ENCODE data around the gene MISFA. TPM values are rescaled to one million over a fixed set of nuclear protein-coding genes. Genes with fewer than 3 reads are reported as not detected.

The MISFA gene
- total RNA-seq, 1 experiment from 2014 or later: 4.6 TPM

DNA sequence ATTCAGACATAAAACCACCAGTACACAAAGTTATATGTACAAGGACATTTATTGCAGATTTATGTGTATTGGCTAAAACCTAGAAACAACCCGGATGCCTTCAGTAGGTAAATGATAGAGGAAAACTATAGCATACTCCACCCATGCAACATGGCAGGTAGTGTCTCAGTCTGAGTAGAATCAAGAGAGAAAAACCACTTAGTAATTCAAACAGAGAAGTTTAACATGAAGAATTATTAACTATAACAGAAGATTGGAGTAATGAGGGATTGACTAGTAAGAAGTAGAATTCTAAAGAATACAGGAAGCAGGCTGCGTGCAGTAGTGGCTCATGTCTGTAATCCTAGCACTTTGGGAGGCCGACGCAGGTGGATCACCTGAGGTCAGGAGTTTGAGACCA, 50.8 kb downstream of the MISFA start:
- no peaks in the 10 kb centered on the region for H3K27me3 ChIP-seq (replicated peaks; ENCODE audit: insufficient read depth, low read depth, low read length, poor library complexity)
- no TSS peak for BruUV-seq (replicated peaks)
- no peaks in the 10 kb centered on the region for H3K36me3 ChIP-seq (ENCODE audit: insufficient read depth, low read length, poor library complexity, severe bottlenecking)
- POLR2A ChIA-PET (ENCODE audit: low non-redundant PET): interaction anchor here (0.5 kb wide), 1 partner anchor 138 kb away, joined by 6 read pairs; no protein-coding TSS in a partner anchor
- CTCF ChIA-PET: interaction anchor here (2.1 kb wide), 1 partner anchor 407 kb away, joined by 8 read pairs; no protein-coding TSS in a partner anchor
- no peak overlapping the region for H3K4me3 ChIP-seq (ENCODE audit: low read depth, low read length, poor library complexity, severe bottlenecking)
- no peaks in the 10 kb centered on the region for H3K4me1 ChIP-seq (ENCODE audit: insufficient read depth, low read length, poor library complexity, severe bottlenecking)
- no peak for DNase-seq (ENCODE audit: low spot score)
- no peak overlapping the region for H3K27ac ChIP-seq (ENCODE audit: low read depth, low read length, poor library complexity, severe bottlenecking)
- TF ChIP-seq EZH2 (IDR thresholded peaks at IDR 0.05; ENCODE audit: borderline replicate concordance, low read depth, low read length, poor library complexity, severe bottlenecking): no peak
- TF ChIP-seq CTCF (conservative IDR thresholded peaks at IDR 0.05; ENCODE audit: low read depth, low read length): no peak
- no peaks in the 10 kb centered on the region for H3K9me3 ChIP-seq (ENCODE audit: low read depth, low read length, poor library complexity, severe bottlenecking)
- intact Hi-C loops (cut with micrococcal nuclease; ENCODE audit: unreplicated experiment): loop anchor here (2.0 to 10.0 kb wide), 3 partner anchors 110 to 536 kb away; no protein-coding TSS in a partner anchor

DNA sequence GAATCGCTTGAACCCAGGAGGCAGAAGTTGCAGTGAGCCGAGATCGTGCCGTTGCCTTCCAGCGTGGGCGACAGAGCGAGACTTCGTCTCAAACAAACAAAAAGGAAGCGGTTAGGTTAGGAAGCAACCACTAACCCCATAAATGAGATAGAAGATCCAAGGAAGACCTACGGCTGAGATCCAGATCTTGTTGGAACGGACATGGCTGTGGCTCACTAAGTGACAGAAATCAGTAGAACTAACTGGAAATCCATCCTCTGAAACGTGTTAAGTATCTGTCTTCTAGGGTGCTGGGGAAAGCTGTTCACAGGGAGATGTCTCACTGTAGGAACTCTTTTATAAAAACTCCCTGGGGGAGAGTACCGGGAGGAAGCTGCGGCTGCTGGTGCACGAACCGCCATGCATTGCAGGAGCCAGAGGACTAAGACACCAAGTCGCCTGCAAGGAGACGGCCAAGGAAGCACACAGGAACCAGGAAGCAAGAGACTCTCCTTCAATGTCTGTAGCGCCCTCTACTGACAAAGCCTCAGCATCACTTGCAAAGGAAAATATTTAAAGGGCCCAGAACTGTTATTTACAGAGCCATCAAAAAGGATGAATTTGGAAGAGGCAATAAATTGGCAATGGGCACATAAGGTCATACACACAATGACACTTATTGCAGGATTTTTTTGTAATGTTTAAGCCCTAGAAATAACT, 51.4 kb downstream of the MISFA start:
- H3K36me3 ChIP-seq (ENCODE audit: insufficient read depth, low read length, poor library complexity, severe bottlenecking): no peaks in the 10 kb centered on the region
- no peaks in the 10 kb centered on the region for H3K9me3 ChIP-seq (ENCODE audit: low read depth, low read length, poor library complexity, severe bottlenecking)
- no peaks in the 10 kb centered on the region for H3K27me3 ChIP-seq (replicated peaks; ENCODE audit: insufficient read depth, low read depth, low read length, poor library complexity)
- no peaks in the 10 kb centered on the region for H3K4me1 ChIP-seq (ENCODE audit: insufficient read depth, low read length, poor library complexity, severe bottlenecking)
- H3K27ac ChIP-seq (ENCODE audit: low read depth, low read length, poor library complexity, severe bottlenecking): no peak overlapping the region
- POLR2A ChIA-PET (ENCODE audit: low non-redundant PET): no interaction called here
- intact Hi-C loops (cut with micrococcal nuclease; ENCODE audit: unreplicated experiment): loop anchor here (2.0 to 10.0 kb wide), 3 partner anchors 110 to 536 kb away; no protein-coding TSS in a partner anchor
- DNase-seq (ENCODE audit: low spot score): peak; percentile 80
- CTCF ChIA-PET: interaction anchor here (2.1 kb wide), 1 partner anchor 407 kb away, joined by 8 read pairs; no protein-coding TSS in a partner anchor
- no TSS peak for BruUV-seq (replicated peaks)
- H3K4me3 ChIP-seq (ENCODE audit: low read depth, low read length, poor library complexity, severe bottlenecking): no peak overlapping the region
- TF ChIP-seq EZH2 (IDR thresholded peaks at IDR 0.05; ENCODE audit: borderline replicate concordance, low read depth, low read length, poor library complexity, severe bottlenecking): no peak
- TF ChIP-seq CTCF (conservative IDR thresholded peaks at IDR 0.05; ENCODE audit: low read depth, low read length): peak; percentile 67

Other genes with a start within 250 kb of the MISFA start
- 613 and 715 TPM in 2 replicates for gene LDHA, start 205.2 kb upstream of the MISFA start, total RNA-seq (2021)
- gene LDHC, start 187.5 kb upstream of the MISFA start, total RNA-seq (2021): not detected in 2 replicates
- gene LDHAL6A, start 143.9 kb upstream of the MISFA start, total RNA-seq (2021): not detected in 2 replicates
- gene TSG101, start 72.8 kb upstream of the MISFA start, total RNA-seq (2021): 48.2 and 49.1 TPM in 2 replicates
- 17.5 and 17.8 TPM in 2 replicates for gene UEVLD, start 11.1 kb upstream of the MISFA start, total RNA-seq (2021)
- 13.1 and 16.1 TPM in 2 replicates for gene SPTY2D1, start 34.6 kb downstream of the MISFA start, total RNA-seq (2021)
- 0.09 and 0.24 TPM in 2 replicates for gene TMEM86A, start 99.0 kb downstream of the MISFA start, total RNA-seq (2021)
- not detected in 2 replicates for gene IGSF22, start 126.4 kb downstream of the MISFA start, total RNA-seq (2021)
- 0.21 and 0.26 TPM in 2 replicates for gene PTPN5, start 192.0 kb downstream of the MISFA start, total RNA-seq (2021)

All from A673 (cell line).